Inferior parietal cortex (tissue), 1 donor: ENCODE data around the gene TYR.
"Not testable (repeated sequence)": the region's sequence is repeated elsewhere in the genome, so short reads cannot be mapped to it uniquely, and the experiment has no call there.

Source experiments
- DNase-seq: peaks from one replicate; pipeline ENCODE4 v3.0.0-alpha.2; 2016; ENCODE audit errors: extremely low spot score

TYR gene

DNA sequence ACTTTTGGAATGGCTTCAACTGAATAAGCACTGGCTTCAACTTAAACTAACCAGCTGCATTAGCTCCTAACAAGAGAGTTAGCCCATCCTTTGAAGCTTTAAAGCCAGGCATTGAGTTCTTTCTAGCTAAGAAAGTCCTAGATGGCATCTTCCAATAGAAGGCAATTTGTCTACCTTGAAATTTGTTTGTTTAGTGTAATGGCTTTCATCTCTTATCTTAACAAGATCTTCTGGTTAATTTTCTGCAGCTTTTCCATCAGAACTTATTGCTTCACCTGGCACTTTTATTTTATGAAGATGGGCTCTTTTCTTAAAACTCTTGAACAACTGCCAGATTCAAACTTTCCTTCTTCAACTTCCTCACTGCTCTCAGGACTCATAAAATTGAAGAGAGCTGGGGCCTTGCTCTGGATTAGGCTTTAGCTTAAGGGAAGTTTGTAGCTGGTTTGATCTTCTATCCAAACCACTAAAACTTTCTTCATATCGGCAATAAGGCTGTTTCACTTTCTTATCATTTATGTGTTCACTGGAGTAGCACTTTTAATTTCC is 94.9 kb downstream of the TYR start:
- not testable (repeated sequence) for DNase-seq

- not testable (repeated sequence) for DNase-seq
Observed at GRCh38 chr11:89273220-89273619, 95.5 kb downstream of the TYR start.

DNA sequence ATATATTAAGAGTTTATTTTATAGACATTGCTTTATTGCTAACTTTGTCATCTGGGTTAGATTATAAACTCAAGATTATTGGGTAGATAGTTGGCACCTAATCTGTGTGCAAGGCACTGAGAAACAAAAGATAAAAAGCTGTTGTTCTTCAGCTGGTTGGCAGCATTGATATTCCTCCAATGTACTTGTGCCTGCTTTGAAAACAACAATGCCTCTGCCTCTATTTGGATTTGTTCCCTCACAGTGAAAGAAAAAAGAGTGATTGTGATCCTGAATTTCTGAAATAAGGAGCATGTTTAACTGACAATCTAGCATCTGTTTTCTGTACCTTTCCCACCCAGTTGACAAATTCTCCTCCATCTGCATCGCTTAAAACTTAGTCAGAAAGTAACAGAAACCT is 98.3 kb downstream of the TYR start:
- peak; percentile 56 for DNase-seq

DNA sequence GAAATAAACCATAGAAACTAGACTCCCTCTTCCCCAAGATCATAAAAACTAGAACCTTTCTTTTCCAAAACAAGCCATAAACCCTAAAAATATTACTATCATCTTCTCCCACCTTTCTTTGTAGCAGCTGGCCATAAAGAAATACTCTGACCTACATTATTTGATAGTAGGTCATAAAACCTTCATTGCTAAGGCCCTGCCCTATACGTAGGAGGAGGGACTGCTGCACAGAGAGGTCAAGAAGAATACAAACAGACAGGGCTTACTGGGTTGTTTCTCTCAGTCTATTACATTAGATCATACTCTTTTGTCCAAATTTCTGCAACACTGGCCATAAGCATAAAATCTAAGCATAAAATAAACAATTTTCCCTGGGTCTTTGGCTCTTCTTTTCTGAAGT is 101.5 kb downstream of the TYR start:
- DNase-seq: no peak

DNA sequence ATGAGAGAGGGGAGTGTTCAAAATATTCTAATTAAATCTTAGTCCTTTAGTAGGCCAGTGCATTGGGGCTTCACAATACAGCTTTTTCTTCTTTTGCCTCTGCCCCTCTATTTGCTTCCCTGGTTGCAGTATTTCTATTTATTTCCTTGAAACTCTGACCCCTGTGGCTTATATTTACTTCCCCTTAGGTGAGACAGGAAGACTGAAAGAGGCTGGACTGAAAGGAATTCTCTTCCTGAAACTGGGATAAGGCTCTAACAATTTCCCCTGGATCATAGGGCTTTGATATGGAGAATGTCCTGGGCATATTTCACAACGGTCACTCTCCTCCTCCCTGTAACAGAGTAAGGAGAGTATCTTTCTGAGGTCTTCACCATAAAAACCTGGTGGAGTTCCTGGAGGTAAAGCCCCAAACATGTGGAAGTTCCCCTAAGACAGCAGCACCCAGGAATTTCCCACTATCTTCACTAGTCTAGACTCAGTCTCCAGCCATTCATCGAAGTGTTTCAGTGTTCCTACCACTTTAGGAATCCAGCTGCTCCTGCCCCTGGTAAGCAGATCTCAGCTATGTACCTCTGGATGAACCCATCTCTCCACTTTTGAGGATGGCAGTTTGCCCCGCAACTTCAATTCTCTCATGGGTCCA is 103.5 kb downstream of the TYR start:
- DNase-seq: not testable (repeated sequence)

DNA sequence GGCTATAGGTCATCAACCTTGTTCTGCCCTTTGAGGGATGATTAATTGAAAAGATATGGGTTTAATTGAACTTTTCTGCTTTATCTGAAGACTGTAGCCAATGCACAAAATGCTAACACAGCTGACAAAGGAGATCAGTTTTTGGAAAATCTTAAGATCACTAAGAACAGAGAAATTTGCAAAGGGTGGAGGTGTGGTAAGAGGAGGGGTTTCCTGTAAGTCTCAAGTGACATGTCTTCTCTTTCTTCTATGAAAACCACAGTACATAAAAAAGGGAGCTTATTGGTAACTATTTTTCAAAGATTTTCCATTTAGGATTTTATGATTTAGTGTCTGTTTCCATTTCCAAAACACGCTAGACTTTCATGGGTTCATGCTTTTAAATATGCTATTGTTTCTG is 108.9 kb downstream of the TYR start:
- DNase-seq: not testable (repeated sequence)

DNA sequence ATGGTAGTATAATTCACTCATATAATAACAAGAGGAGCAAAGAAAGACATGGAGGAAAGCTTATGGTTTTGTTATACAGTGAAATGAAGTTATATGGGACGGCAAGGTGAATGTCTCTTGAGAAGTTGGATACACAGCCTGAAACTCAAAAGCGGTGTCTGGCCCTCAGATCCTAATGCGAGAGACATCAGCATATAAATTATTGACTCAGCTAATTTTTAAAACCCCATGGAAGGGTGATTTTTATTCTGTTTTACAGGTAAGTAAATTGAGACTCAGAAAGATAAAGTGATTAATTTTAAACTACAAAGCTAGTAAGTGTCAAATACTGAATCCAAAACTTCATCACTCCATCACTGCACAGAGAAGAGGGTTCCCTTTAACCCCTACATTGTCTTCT is 110.3 kb downstream of the TYR start:
- not testable (repeated sequence) for DNase-seq

- DNase-seq: no peak
Observed at GRCh38 chr11:89293965-89294679, 116.4 kb downstream of the TYR start.

- not testable (repeated sequence) for DNase-seq
Observed at GRCh38 chr11:89295023-89295422, 117.3 kb downstream of the TYR start.

DNA sequence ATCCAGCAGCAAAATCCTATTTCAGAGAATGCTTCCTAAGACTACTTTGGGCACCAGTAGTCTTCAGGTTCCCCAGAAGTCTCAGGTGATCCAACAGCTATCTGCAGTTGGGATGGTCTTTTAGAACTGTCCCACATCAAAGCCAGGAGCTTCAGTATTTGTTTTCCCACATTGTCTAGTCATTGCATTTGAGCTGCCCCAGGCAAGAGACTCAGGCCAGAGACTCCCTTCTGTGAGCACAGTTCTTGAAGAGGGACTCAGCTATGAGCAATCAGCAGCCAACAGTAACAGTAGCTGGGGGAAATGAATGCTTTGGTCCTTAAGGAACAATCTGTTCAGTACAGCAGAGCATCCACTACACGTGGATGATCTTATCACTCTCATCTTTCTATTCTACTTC is 125.4 kb downstream of the TYR start:
- DNase-seq: not testable (repeated sequence)

- DNase-seq: not testable (repeated sequence)
Observed at GRCh38 chr11:89308272-89308671, 130.6 kb downstream of the TYR start.

- not testable (repeated sequence) for DNase-seq
Observed at GRCh38 chr11:89309321-89309985, 131.8 kb downstream of the TYR start.

- DNase-seq: not testable (repeated sequence)
Observed at GRCh38 chr11:89310607-89311006, 132.9 kb downstream of the TYR start.

DNA sequence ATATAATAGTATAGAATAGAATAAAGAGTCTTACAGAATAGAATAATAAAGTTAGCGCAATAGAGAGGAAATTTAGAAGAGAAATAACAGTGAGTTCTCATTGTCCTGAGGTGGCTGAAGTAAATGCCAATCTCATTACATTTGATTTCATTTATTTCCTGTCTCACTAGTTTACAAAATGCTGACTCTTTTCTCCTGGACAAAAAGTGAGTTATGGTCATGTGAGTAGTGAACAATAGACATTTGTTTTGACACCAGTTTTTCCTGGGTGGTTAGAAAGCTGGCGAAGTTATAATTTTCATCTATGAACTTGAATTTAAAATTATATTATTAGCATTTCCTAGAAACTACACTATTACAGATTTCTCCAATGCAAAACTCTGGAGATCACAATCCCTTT is 143.7 kb downstream of the TYR start:
- no peak for DNase-seq

- no peak for DNase-seq
Observed at GRCh38 chr11:89327885-89328284, 150.2 kb downstream of the TYR start.

DNA sequence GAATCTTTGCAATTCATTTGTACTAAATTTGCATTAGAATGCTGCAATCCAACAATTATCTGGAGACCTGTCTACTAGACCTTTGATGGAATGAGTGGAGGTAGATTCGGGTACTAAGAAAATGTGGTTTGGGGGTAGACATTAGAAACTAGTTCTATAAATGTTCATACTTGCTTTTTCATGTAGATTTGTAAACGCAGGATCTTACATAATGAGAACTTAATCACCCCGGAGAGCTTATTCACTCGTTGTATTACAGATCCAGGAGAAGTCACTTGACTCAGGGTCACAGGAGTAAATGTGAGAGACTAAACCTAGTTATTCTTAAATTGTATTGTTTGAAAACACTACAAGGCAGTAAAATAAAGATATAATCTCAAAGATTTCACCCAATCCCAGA is 154.3 kb downstream of the TYR start:
- not testable (repeated sequence) for DNase-seq

GRCh38 chr11:89333704-89334103 is 156.0 kb downstream of the TYR start:
- DNase-seq: peak; percentile 49

GRCh38 chr11:89337100-89337650 is 159.5 kb downstream of the TYR start:
- DNase-seq: not testable (repeated sequence)

DNA sequence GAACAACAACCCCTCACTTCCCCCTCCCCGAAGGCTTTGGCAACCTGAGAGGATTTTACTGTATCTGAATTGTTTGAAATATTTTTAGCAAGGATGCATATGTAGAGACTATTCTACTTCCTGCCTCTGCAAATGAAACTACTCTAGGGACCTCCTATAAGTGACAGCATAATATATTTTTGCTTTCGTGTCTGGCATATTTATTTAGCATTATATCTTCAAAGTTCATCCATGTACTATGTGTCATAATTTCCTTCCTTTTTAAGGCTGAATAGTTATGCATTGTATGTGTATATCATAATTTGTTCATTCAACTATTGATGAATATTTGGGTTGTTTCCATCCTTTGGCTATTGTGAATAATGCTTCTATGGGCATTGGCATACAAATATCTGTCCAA is 160.4 kb downstream of the TYR start:
- DNase-seq: not testable (repeated sequence)

DNA sequence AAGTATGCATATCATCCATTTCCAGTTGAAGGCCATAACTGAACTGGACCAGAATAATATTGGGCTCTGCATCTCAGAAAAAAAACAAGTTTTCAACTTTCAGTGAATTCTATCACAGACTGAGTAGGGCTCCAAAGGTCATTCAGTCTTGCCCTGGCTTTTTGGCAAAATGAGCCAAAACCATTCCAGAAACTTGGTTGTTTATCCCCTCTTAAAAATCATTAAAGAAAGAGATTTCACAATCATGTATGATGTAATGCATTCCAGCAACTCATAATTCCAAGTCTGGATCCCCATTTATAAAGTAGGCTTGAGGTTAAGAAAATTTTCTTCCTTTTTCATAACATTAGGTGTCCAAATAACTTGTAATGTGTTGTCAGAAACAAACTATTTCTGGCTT is 162.8 kb downstream of the TYR start:
- DNase-seq: not testable (repeated sequence)

DNA sequence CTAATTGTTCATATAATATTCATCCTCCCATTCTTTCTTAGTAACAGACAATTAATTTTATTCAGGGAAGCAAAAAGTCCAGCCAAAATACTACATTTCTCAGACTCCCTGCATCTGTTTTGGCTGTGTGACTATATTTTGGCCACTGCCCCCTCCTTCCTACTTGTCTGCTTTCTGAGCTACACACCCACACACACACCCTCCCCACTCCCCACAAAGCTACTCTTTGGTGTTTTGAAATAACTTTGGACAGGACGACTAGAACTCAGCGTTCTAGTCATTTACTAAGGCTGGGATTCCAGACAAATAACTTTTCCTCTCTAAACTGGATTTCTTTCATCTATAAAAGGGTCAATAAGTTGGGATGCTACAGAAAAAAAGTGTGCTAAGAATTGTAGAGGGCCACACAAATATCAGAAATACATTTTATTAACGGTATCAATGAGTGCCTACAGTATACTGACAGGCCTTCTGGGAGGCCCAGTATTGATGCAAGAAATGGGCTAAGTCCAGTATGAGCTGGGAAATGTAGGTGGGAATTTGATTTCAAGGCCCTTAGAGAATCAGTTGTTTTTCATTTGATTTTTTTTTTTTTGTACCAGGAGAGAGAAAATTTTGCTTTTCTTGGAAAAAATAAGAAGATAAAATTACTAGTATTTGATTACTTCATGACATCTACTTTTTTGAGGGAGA is 165.4 kb downstream of the TYR start:
- not testable (repeated sequence) for DNase-seq
